ENCODE data around the gene LKAAEAR1. TPM values are rescaled to one million over a fixed set of nuclear protein-coding genes. Genes with fewer than 3 reads are reported as not detected.
"Not testable (repeated sequence)": the region's sequence is repeated elsewhere in the genome, so short reads cannot be mapped to it uniquely, and the experiment has no call there.

LKAAEAR1 gene
- total RNA-seq, 1 donor, result 5.7 TPM

- DNase-seq (ENCODE audit: low read depth in 2 of 3, low spot score in 2 of 3), result no peak
Observed at GRCh38 chr20:64099880-64100565, 15.8 kb upstream of the LKAAEAR1 start.

DNA sequence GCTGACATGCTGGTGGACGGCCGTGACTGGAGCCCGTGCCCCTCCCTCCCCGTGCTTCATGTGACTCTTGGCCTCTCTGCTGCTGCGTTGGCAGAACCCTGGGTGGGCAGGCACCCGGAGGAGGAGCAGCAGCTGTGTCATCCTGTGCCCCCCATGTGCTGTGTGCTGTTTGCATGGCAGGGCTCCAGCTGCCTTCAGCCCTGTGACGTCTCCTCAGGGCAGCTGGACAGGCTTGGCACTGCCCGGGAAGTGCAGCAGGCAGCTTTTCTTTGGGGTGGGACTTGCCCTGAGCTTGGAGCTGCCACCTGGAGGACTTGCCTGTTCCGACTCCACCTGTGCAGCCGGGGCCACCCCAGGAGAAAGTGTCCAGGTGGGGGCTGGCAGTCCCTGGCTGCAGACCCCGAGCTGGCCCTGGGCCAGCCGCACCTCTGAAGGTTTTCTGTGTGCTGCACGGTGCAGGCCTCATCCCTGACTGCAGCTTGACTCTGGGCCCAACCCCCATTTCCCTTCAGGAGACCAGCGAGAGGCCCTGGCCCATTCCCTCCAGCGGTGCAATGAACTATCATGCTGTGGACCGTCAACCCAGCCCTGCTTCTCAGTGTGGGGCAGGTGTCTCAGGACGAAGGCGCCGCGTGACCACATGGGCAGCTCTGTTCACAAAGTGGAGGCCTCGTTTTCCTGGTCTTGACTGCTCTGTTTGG is 15.0 kb upstream of the LKAAEAR1 start:
- DNase-seq (ENCODE audit: low read depth in 2 of 3, low spot score in 2 of 3), result no peak

DNA sequence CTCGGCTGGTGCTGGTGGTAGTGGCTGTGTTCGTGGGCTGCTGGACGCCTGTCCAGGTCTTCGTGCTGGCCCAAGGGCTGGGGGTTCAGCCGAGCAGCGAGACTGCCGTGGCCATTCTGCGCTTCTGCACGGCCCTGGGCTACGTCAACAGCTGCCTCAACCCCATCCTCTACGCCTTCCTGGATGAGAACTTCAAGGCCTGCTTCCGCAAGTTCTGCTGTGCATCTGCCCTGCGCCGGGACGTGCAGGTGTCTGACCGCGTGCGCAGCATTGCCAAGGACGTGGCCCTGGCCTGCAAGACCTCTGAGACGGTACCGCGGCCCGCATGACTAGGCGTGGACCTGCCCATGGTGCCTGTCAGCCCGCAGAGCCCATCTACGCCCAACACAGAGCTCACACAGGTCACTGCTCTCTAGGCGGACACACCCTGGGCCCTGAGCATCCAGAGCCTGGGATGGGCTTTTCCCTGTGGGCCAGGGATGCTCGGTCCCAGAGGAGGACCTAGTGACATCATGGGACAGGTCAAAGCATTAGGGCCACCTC is 14.3 kb upstream of the LKAAEAR1 start:
- DNase-seq (ENCODE audit: low read depth in 2 of 3, low spot score in 2 of 3), result no peak

DNA sequence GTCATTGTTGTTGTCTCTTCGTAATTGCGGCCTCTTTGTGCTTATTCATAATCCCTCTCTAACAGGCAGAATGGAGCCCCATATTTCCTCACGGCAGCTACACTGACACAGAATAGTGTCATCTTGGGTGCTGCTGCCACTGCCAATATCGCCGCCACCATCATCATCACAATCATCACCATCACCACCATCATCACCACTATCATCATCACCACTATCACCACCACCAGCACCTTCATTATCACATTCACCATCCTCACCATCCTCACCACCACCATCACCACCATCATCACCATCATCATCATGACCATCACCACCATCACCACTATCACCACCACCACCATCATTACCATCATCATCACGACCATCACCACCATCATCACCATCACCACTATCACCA is 12.3 kb upstream of the LKAAEAR1 start:
- no peak for DNase-seq (ENCODE audit: low read depth in 2 of 3, low spot score in 2 of 3)

DNA sequence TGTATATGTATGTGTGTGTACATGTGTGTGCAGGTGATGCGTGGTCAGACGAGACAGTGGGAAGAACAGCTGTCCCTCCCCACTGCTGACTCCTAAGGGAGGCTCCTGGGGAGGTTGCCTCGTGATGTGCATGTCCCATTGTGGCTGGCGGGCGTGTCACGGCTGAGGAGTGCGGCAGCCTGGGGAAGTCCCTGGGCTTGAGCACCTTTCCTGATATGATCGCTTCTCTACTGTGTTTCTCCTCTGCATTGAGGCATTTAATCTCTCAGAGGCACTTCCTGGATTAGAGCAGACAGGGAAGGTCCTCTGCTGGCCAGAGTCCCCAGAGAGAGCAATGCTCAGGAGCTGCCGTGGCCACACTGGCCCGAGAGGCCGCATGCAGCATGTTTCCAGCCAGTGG is 11.7 kb upstream of the LKAAEAR1 start:
- no peak for DNase-seq (ENCODE audit: low read depth in 2 of 3, low spot score in 2 of 3)

DNA sequence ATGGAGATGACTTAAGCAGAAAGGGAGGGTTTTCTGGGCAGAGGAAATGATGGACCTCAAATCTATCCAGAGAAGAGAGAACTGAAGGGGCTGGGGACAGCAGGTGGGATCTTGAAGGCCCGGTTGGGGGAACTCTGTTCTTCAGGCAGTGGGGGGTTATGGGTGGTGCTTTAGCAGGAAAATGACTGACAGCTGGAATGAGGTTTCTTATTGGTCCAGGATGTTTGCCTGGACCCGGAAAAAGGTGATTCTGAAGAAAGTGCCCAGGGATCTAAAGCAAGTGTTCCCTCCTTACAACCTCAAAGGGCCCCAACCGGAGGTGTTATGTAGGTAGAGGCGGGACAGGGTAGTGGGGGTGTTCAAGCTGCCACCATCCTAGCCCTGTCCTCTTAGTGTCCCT is 11.3 kb upstream of the LKAAEAR1 start:
- DNase-seq (ENCODE audit: low read depth in 2 of 3, low spot score in 2 of 3), result no peak

DNA sequence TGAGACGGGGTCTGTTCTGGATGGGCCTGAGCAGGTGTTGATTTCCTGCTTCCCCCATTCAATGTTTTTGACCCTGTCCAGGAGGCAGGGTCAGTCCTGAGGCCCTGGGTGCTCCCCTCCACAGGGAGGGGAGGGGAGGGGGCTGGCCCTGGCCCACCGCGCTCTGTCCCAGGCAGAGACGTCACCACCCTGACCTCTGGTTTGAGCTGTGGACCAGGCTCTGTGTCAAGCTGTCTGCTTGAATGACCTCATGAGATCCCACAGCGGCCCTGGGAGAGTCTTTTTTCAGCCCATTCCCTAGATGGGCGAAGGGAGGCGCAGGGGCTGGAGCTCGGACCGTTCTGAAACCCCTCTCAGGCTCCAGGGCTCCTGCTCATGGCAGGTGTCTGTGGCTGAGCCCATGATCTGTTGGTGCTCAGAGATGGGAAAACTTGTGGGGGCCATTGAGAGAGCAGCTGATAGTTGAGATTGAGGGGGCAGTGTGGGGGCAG is 8.9 kb upstream of the LKAAEAR1 start:
- no peak for DNase-seq (ENCODE audit: low read depth in 2 of 3, low spot score in 2 of 3)

DNA sequence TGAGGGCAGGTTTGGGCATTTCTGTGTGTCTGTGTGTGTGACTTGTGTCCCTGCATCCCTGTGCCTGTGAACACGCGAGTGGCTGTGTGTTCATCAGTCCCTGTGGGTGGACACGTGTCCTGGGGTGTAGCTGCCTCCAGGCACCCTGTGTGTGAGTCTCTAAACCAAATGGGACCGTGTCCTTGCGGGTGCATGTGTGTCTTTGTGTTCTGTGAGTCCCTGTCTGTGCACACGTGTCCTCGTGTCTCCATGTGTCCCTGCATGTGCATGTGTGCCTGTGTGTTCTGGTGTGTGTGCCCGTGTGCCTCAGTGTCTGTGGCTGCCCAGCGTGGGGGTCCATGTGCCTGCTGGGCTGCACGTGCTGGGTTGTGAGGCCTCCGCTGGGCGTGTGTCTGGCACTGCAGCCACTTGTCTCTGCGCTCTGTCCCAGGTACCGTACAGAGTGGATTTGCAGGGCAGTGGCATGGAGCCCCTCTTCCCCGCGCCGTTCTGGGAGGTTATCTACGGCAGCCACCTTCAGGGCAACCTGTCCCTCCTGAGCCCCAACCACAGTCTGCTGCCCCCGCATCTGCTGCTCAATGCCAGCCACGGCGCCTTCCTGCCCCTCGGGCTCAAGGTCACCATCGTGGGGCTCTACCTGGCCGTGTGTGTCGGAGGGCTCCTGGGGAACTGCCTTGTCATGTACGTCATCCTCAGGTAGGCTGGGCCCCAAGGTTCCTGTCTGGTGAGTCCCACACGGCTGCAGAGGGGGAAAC is 8.2 kb upstream of the LKAAEAR1 start:
- no peak for DNase-seq (ENCODE audit: low read depth in 2 of 3, low spot score in 2 of 3)

DNA sequence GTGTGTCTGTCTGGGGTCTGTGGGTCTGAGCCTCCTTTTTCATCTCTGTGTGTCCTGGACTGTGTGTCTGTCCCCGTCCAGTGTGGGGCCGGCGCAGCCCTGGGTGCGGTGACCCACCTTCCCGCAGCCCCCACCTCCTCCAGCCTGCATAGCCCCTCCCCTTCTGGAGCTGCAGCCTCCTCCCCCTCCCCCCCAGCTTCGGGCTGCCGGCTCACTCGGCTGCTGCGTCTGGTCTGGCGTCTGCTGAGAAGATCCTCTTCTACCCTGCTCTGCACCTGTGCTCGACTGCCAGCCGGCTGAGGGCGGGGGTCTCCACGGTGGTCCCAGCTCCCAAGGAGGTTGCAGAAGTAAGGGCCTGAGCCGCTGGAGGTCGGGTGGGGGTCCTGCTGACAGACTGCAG is 7.6 kb upstream of the LKAAEAR1 start:
- DNase-seq (ENCODE audit: low read depth in 2 of 3, low spot score in 2 of 3), result no peak

- DNase-seq (ENCODE audit: low read depth in 2 of 3, low spot score in 2 of 3), result no peak
Observed at GRCh38 chr20:64091340-64091739, 7.1 kb upstream of the LKAAEAR1 start.

DNA sequence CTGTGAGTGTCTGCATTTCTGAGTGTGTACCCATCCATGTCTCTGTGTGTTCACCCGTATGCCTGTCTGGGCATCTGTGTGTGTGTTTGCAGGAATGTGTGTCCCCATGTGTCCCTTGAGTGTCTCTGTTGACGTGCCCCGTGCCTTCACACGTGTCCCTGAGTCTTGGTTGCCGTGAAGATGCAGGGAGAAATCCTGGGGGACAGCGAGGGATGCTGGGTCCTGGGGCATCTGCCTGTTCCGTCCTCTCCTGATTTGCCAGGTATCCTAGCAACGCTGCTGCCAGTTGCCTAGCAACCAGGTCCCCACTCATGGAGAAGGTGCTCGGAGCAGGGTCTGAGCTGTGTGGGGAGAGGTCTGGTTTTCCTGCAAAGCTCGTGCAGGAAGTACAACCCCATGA is 6.0 kb upstream of the LKAAEAR1 start:
- DNase-seq (ENCODE audit: low read depth in 2 of 3, low spot score in 2 of 3), result no peak

- DNase-seq (ENCODE audit: low read depth in 2 of 3, low spot score in 2 of 3), result not testable (repeated sequence)
Observed at GRCh38 chr20:64088586-64088985, 4.4 kb upstream of the LKAAEAR1 start.

DNA sequence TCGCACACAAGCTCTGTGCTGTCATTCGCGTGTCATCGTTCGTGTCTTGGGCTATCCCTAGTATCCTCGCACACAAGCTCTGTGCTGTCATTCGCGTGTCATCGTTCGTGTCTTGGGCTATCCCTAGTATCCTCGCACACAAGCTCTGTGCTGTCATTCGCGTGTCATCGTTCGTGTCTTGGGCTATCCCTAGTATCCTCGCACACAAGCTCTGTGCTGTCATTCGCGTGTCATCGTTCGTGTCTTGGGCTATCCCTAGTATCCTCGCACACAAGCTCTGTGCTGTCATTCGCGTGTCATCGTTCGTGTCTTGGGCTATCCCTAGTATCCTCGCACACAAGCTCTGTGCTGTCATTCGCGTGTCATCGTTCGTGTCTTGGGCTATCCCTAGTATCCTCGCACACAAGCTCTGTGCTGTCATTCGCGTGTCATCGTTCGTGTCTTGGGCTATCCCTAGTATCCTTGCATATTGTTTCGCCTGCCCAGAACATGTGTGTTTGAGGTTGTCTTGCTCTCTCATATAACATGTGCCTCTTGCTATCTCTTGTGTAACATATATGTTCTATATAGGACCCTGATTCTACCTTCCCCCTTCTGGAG is 3.1 kb upstream of the LKAAEAR1 start:
- not testable (repeated sequence) for DNase-seq (ENCODE audit: low read depth in 2 of 3, low spot score in 2 of 3)

- no peak for DNase-seq (ENCODE audit: low read depth in 2 of 3, low spot score in 2 of 3)
Observed at GRCh38 chr20:64086801-64087200, 2.6 kb upstream of the LKAAEAR1 start.

DNA sequence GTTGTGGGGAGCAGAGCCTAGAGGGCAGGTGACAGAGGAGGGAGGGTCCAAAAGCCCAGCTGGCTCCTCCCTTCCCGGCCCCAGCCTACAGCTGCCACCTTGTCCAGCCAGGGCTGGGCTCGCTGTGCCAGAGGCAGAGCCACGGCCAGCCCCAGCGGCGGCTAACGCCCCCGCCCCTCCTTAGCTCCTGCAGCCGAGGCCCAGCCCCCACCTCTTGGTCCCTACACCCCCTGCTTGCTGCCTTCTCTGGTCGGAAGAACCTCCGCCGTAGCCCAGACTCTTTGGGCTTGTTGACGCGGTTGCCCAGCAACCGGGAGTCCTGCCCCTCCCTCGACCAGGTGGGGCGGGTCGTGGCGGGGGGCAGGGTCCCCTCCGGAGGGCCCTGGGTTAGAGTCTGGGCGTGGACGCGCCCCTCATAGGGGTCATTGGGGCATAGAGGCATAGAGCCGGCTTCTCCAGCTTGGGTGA is 521 bp upstream of the LKAAEAR1 start:
- DNase-seq (ENCODE audit: low read depth in 2 of 3, low spot score in 2 of 3), result peak in 2 of 3 donors; percentile 38 to 54

DNA sequence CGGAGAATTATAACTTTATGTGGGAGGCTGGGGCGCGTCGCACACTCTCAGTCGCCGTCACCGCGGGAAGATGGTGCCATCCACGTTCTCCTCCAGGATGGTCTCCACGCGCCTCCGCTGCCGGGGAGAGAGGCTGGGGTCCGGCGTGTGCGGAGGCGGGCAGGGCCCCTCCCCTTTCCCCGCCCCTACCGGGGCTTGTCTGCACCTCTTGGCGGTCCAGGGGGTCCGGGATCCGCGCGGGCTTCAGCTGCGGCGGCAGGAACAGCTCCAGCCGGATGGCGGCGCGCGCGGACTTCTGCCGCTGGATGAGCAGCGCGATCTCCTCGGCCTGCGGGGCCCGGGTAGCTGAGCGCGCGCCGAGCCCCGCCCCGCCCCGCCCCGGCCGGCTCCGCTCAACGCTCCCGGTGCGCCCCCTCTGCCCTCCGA is 807 bp downstream of the LKAAEAR1 start:
- DNase-seq (ENCODE audit: low read depth in 2 of 3, low spot score in 2 of 3), result peak in 2 of 3 donors; percentile 75 to 85

- DNase-seq (ENCODE audit: low read depth in 2 of 3, low spot score in 2 of 3), result no peak
Observed at GRCh38 chr20:64082820-64083377, 1.3 kb downstream of the LKAAEAR1 start.

- DNase-seq (ENCODE audit: low read depth in 2 of 3, low spot score in 2 of 3), result peak in 2 of 3 donors; percentile 35 to 40
Observed at GRCh38 chr20:64082126-64082731, 2.0 kb downstream of the LKAAEAR1 start.

DNA sequence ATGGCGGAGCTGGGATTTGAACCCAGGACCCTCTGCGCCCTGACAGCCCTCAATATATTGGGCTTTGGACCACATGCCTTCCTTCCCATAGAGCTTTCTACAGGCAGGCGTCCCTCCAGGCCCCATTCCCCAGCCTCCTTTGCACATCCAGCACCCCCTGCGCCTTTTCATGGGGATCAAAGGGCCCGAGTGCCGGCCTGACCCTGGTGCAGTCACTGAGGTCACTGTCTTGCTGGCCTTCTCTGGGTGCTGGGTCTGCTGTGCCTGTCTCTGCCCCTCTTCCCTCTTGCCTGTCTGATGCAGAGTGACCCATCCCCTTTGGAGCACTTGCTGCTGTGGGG is 2.6 kb downstream of the LKAAEAR1 start:
- DNase-seq (ENCODE audit: low read depth in 2 of 3, low spot score in 2 of 3), result no peak
